ENCODE measurements around the gene LALBA. TPM values are rescaled to one million over a fixed set of nuclear protein-coding genes. Genes with fewer than 3 reads are reported as not detected.

LALBA gene
- total and polyA plus RNA-seq, 4 donors, result not detected

GRCh38 chr12:48572326-48572725 is 2.5 kb upstream of the LALBA start:
- peaks cover 0 to 5% (median 0%) of the 10 kb centered on the region in 4 donors for H3K27me3 ChIP-seq (ENCODE audit: control insufficient read depth in 4 of 4, insufficient read depth in 4 of 4, low read length in 3 of 4)
- no peak overlapping the region for H3K4me3 ChIP-seq (ENCODE audit: low read depth in 1 of 3, low read length in 3 of 3)
- no peaks in the 10 kb centered on the region for H3K36me3 ChIP-seq (ENCODE audit: control insufficient read depth in 4 of 4, insufficient read depth in 3 of 4, low read depth in 1 of 4, low read length in 3 of 4)
- no peak for DNase-seq (ENCODE audit: low spot score)
- H3K9ac ChIP-seq (ENCODE audit: low read depth in 1 of 2, low read length in 2 of 2), result no peak overlapping the region
- no peaks in the 10 kb centered on the region for H3K4me1 ChIP-seq (ENCODE audit: control insufficient read depth in 4 of 4, insufficient read depth in 4 of 4, low read length in 3 of 4)
- H3K9me3 ChIP-seq (ENCODE audit: control insufficient read depth in 4 of 4, low read length in 3 of 4), result no peaks in the 10 kb centered on the region
- H3K27ac ChIP-seq (ENCODE audit: low read depth in 1 of 2, low read length in 2 of 2), result no peak overlapping the region
- 42% methylated on average over 5 of the region's 5 CpGs for WGBS
- TF ChIP-seq NR2F2 (IDR thresholded peaks at IDR 0.05), result no peak
- TF ChIP-seq REST (IDR thresholded peaks at IDR 0.05), result no peak
- TF ChIP-seq RAD21 (IDR thresholded peaks at IDR 0.05), result no peak
- TF ChIP-seq SP1 (IDR thresholded peaks at IDR 0.05), result no peak
- TF ChIP-seq JUND (IDR thresholded peaks at IDR 0.05), result no peak
- TF ChIP-seq FOXA2 (IDR thresholded peaks at IDR 0.05), result no peak
- TF ChIP-seq FOXA1 (IDR thresholded peaks at IDR 0.05), result no peak
- no peak for TF ChIP-seq RXRA (IDR thresholded peaks at IDR 0.05)
- TF ChIP-seq, protein P1, sequence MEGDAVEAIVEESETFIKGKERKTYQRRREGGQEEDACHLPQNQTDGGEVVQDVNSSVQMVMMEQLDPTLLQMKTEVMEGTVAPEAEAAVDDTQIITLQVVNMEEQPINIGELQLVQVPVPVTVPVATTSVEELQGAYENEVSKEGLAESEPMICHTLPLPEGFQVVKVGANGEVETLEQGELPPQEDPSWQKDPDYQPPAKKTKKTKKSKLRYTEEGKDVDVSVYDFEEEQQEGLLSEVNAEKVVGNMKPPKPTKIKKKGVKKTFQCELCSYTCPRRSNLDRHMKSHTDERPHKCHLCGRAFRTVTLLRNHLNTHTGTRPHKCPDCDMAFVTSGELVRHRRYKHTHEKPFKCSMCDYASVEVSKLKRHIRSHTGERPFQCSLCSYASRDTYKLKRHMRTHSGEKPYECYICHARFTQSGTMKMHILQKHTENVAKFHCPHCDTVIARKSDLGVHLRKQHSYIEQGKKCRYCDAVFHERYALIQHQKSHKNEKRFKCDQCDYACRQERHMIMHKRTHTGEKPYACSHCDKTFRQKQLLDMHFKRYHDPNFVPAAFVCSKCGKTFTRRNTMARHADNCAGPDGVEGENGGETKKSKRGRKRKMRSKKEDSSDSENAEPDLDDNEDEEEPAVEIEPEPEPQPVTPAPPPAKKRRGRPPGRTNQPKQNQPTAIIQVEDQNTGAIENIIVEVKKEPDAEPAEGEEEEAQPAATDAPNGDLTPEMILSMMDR (IDR thresholded peaks at IDR 0.05; ENCODE audit: low read depth, low read length, missing input control), result no peak
- TF ChIP-seq HNF4G (IDR thresholded peaks at IDR 0.05), result no peak
- no peak for TF ChIP-seq TAF1 (conservative IDR thresholded peaks at IDR 0.05)
- TF ChIP-seq, protein P2, sequence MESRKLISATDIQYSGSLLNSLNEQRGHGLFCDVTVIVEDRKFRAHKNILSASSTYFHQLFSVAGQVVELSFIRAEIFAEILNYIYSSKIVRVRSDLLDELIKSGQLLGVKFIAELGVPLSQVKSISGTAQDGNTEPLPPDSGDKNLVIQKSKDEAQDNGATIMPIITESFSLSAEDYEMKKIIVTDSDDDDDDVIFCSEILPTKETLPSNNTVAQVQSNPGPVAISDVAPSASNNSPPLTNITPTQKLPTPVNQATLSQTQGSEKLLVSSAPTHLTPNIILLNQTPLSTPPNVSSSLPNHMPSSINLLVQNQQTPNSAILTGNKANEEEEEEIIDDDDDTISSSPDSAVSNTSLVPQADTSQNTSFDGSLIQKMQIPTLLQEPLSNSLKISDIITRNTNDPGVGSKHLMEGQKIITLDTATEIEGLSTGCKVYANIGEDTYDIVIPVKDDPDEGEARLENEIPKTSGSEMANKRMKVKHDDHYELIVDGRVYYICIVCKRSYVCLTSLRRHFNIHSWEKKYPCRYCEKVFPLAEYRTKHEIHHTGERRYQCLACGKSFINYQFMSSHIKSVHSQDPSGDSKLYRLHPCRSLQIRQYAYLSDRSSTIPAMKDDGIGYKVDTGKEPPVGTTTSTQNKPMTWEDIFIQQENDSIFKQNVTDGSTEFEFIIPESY (IDR thresholded peaks at IDR 0.05), result no peak
- no peak for TF ChIP-seq MAX (IDR thresholded peaks at IDR 0.05)

DNA sequence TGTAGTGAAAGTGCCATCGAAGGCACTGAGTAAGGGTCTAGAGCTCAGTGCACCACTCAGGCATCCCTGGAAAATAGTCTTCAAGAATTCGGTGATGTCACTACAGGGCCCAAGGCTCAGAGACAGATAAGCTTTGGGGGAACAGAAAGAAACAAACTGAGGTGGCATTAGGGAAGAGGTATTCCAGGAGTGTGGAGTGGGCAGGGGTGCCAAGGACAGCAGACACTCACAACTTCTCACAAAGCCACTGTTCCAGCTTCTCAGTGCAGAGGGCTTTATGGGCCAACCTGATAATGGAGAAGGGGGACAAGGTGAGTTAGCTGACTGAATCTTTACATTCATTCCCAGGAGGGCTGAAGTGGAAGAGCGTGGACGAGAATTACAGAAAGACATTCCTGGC is 2.1 kb downstream of the LALBA start:
- Histone ChIP-seq H3K4me3 (ENCODE audit: low read depth in 1 of 3, low read length in 3 of 3) (no peak overlapping the region), H3K4me1 (ENCODE audit: control insufficient read depth in 4 of 4, insufficient read depth in 4 of 4, low read length in 3 of 4) (no peaks in the 10 kb centered on the region), H3K9me3 (ENCODE audit: control insufficient read depth in 4 of 4, low read length in 3 of 4) (no peaks in the 10 kb centered on the region), H3K27me3 (ENCODE audit: control insufficient read depth in 4 of 4, insufficient read depth in 4 of 4, low read length in 3 of 4) (peaks cover 0 to 5% (median 1%) of the 10 kb centered on the region in 4 donors), H3K9ac (ENCODE audit: low read depth in 1 of 2, low read length in 2 of 2) (no peak overlapping the region), H3K27ac (ENCODE audit: low read depth in 1 of 2, low read length in 2 of 2) (no peak overlapping the region), H3K36me3 (ENCODE audit: control insufficient read depth in 4 of 4, insufficient read depth in 3 of 4, low read depth in 1 of 4, low read length in 3 of 4) (no peaks in the 10 kb centered on the region)
- no peak for DNase-seq (ENCODE audit: low spot score)
- TF ChIP-seq HNF4A (conservative IDR thresholded peaks at IDR 0.05) (no peak), MAX (IDR thresholded peaks at IDR 0.05) (no peak), RAD21 (IDR thresholded peaks at IDR 0.05) (no peak), FOXA2 (IDR thresholded peaks at IDR 0.05) (no peak), RXRA (IDR thresholded peaks at IDR 0.05) (no peak), GABPA (IDR thresholded peaks at IDR 0.05 in 1 of 2, conservative IDR thresholded peaks at IDR 0.05 in 1 of 2) (no peak)
- TF ChIP-seq, protein P1 (IDR thresholded peaks at IDR 0.05; ENCODE audit: low read depth, low read length, missing input control), result no peak
- 79% methylated on average over 4 of the region's 4 CpGs for WGBS
